ENCODE results near the gene MADD. TPM values are rescaled to one million over a fixed set of nuclear protein-coding genes. Genes with fewer than 3 reads are reported as not detected.

Gene MADD
- total RNA-seq, 2 experiments from 2014 or later = 55.7 to 61.2 TPM

- intact Hi-C loops (cut with micrococcal nuclease) = no loop called here
- no peak for TF ChIP-seq CTCF (IDR thresholded peaks at IDR 0.05)
- Mint-ChIP-seq H3K9me3 (no peaks in the 10 kb centered on the region), H3K4me3 (no peak overlapping the region), H3K4me1 (ENCODE audit: low read depth) (no peaks in the 10 kb centered on the region), H3K27ac (no peak overlapping the region), H3K36me3 (ENCODE audit: low read depth) (peaks cover 43% of the 10 kb centered on the region), H3K27me3 (no peaks in the 10 kb centered on the region)
- ATAC-seq (no peak), DNase-seq (no peak)
- ChIA-PET CTCF (no interaction called here), POLR2A (interaction anchor here (0.7 to 1.0 kb wide), 2 partner anchors 8 to 9 kb away, joined by 3 to 4 read pairs; no protein-coding TSS in a partner anchor)
Measured at GRCh38 chr11:47280860-47281259, 10.9 kb downstream of the MADD start.

GRCh38 chr11:47282462-47282861 is 12.5 kb downstream of the MADD start:
- POLR2A ChIA-PET = no interaction called here

GRCh38 chr11:47284151-47284550 is 14.2 kb downstream of the MADD start:
- TF ChIP-seq CTCF (IDR thresholded peaks at IDR 0.05) = no peak
- peaks cover 50% of the 10 kb centered on the region for H3K36me3 Mint-ChIP-seq (ENCODE audit: low read depth)
- H3K27me3 Mint-ChIP-seq = no peaks in the 10 kb centered on the region
- DNase-seq = no peak
- ChIA-PET POLR2A (interaction anchor here (1.3 kb wide), 1 partner anchor 17 kb away, joined by 3 read pairs; no protein-coding TSS in a partner anchor), CTCF (no interaction called here)
- no peak overlapping the region for H3K4me3 Mint-ChIP-seq
- ATAC-seq = no peak
- intact Hi-C loops (cut with micrococcal nuclease) = no loop called here
- no peak overlapping the region for H3K27ac Mint-ChIP-seq
- no peaks in the 10 kb centered on the region for H3K4me1 Mint-ChIP-seq (ENCODE audit: low read depth)
- H3K9me3 Mint-ChIP-seq = no peaks in the 10 kb centered on the region

More at GRCh38 chr11:47282462-47282861, 12.5 kb downstream of the MADD start:
- no peak overlapping the region for H3K4me3 Mint-ChIP-seq
- H3K27ac Mint-ChIP-seq = no peak overlapping the region
- intact Hi-C loops (cut with micrococcal nuclease) = no loop called here
- CTCF ChIA-PET = interaction anchor here (1.0 kb wide), 1 partner anchor 23 kb away, joined by 3 read pairs; no protein-coding TSS in a partner anchor
- no peaks in the 10 kb centered on the region for H3K9me3 Mint-ChIP-seq
- peaks cover 44% of the 10 kb centered on the region for H3K36me3 Mint-ChIP-seq (ENCODE audit: low read depth)
- H3K27me3 Mint-ChIP-seq = no peaks in the 10 kb centered on the region
- TF ChIP-seq CTCF (IDR thresholded peaks at IDR 0.05) = no peak
- H3K4me1 Mint-ChIP-seq (ENCODE audit: low read depth) = no peaks in the 10 kb centered on the region
- DNase-seq (no peak), ATAC-seq (no peak)

- H3K4me3 Mint-ChIP-seq = no peak overlapping the region
- peaks cover 58% of the 10 kb centered on the region for H3K36me3 Mint-ChIP-seq (ENCODE audit: low read depth)
- intact Hi-C loops (cut with micrococcal nuclease) = no loop called here
- POLR2A ChIA-PET = interaction anchor here (0.5 to 1.2 kb wide), 5 partner anchors 8 to 111 kb away, joined by 3 to 4 read pairs (median 3); no protein-coding TSS in a partner anchor
- CTCF ChIA-PET = interaction anchor here (1.6 kb wide), 1 partner anchor 15 kb away, joined by 5 read pairs; no protein-coding TSS in a partner anchor
- ATAC-seq = no peak
- no peaks in the 10 kb centered on the region for H3K27me3 Mint-ChIP-seq
- no peak overlapping the region for H3K27ac Mint-ChIP-seq
- H3K9me3 Mint-ChIP-seq = no peaks in the 10 kb centered on the region
- TF ChIP-seq CTCF (IDR thresholded peaks at IDR 0.05) = no peak
- DNase-seq = no peak
- no peaks in the 10 kb centered on the region for H3K4me1 Mint-ChIP-seq (ENCODE audit: low read depth)
Measured at GRCh38 chr11:47285969-47286770, 16.2 kb downstream of the MADD start.

GRCh38 chr11:47288066-47288465 is 18.1 kb downstream of the MADD start:
- ChIA-PET POLR2A (no interaction called here), CTCF (no interaction called here)
- no peaks in the 10 kb centered on the region for H3K9me3 Mint-ChIP-seq
- intact Hi-C loops (cut with micrococcal nuclease) = no loop called here
- ATAC-seq (no peak), DNase-seq (no peak)
- H3K27me3 Mint-ChIP-seq = no peaks in the 10 kb centered on the region
- no peak overlapping the region for H3K27ac Mint-ChIP-seq
- H3K36me3 Mint-ChIP-seq (ENCODE audit: low read depth) = peaks cover 55% of the 10 kb centered on the region
- no peaks in the 10 kb centered on the region for H3K4me1 Mint-ChIP-seq (ENCODE audit: low read depth)
- H3K4me3 Mint-ChIP-seq = no peak overlapping the region
- TF ChIP-seq CTCF (IDR thresholded peaks at IDR 0.05) = no peak

All from activated CD8-positive, alpha-beta T cell treated with anti-CD3 and anti-CD28 coated beads for 36 hours (primary cell).